Gastroesophageal sphincter (tissue), 3 donors: ENCODE data around the gene TARBP1.

Experiments used
- EP300 ChIP-seq: sonication (generic); formaldehyde crosslinking; IDR thresholded peaks from one replicate; pipeline ENCODE4 v1.6.1; 2017; ENCODE audit warnings: antibody characterized with exemption, mild to moderate bottlenecking
- POLR2A ChIP-seq, 2 donors: fragments of 450-650 bp; IDR thresholded peaks; one replicate each; pipeline ENCODE4 v1.6.1; 2017; ENCODE audit warnings: antibody characterized with exemption in 2 of 2, mild to moderate bottlenecking in 2 of 2, moderate library complexity in 1 of 2
- POLR2AphosphoS5 ChIP-seq: sonication (generic); formaldehyde crosslinking; IDR thresholded peaks from one replicate; pipeline ENCODE4 v1.6.1; 2017; ENCODE audit warnings: antibody characterized with exemption
- TF ChIP-seq, protein P1 (sequence below), 4 experiments: fragments of 200-600 bp in 2 of 4; fragments of 450-650 bp in 2 of 4; sonication (generic) in 1 of 4; IDR thresholded peaks; one replicate each; pipeline ENCODE4 v1.5.1; 2017 to 2019; ENCODE audit warnings: antibody characterized with exemption in 4 of 4, mild to moderate bottlenecking in 2 of 4, moderate library complexity in 2 of 4

DNA sequence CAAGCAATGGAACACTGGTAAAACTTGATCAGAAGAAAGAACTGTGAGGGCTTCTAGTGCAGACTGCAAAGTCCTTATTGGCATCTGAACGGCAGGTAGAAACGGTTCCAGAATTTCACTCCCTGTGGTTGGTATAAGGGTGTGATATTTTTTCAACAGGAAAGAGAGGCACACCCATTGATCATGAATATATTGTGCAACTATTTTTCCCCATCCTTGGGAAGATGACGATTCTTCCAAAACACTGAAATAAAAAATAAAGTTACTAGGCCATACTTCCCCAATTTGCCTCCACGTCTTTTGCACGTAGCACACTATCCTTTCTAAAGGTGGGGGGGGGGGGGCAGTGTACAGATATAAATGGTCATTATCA is 49.6 kb downstream of the TARBP1 start:
- TF ChIP-seq, protein P1, sequence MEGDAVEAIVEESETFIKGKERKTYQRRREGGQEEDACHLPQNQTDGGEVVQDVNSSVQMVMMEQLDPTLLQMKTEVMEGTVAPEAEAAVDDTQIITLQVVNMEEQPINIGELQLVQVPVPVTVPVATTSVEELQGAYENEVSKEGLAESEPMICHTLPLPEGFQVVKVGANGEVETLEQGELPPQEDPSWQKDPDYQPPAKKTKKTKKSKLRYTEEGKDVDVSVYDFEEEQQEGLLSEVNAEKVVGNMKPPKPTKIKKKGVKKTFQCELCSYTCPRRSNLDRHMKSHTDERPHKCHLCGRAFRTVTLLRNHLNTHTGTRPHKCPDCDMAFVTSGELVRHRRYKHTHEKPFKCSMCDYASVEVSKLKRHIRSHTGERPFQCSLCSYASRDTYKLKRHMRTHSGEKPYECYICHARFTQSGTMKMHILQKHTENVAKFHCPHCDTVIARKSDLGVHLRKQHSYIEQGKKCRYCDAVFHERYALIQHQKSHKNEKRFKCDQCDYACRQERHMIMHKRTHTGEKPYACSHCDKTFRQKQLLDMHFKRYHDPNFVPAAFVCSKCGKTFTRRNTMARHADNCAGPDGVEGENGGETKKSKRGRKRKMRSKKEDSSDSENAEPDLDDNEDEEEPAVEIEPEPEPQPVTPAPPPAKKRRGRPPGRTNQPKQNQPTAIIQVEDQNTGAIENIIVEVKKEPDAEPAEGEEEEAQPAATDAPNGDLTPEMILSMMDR (IDR thresholded peaks at IDR 0.05), result no peak
- TF ChIP-seq EP300, result no peak
- TF ChIP-seq POLR2AphosphoS5, result no peak
- TF ChIP-seq POLR2A (IDR thresholded peaks at IDR 0.05), result no peak
